ENCODE measurements around the gene FHL3. TPM values are rescaled to one million over a fixed set of nuclear protein-coding genes. Genes with fewer than 3 reads are reported as not detected.

The FHL3 gene
- total RNA-seq, 2 donors from 2014 or later, result 3.6 to 4.9 TPM

Other genes starting within 250 kb of the FHL3 start
- under 1 TPM; 0.34 to 0.75 TPM for gene EPHA10, start 240.4 kb downstream of the FHL3 start, total RNA-seq
- under 1 TPM; 0.73 to 0.92 TPM for gene MANEAL, start 211.7 kb downstream of the FHL3 start, total RNA-seq
- 10 to 100 TPM; 13.0 to 13.2 TPM for gene C1orf122, start 197.7 kb downstream of the FHL3 start, total RNA-seq
- 10 to 100 TPM; 26.7 to 31.9 TPM for gene YRDC, start 197.3 kb downstream of the FHL3 start, total RNA-seq
- gene MTF1, start 145.9 kb downstream of the FHL3 start, total RNA-seq, result 10 to 100 TPM; 25.5 to 26.6 TPM
- gene INPP5B, start 58.5 kb downstream of the FHL3 start, total RNA-seq, result 10 to 100 TPM; 16.7 to 24.5 TPM
- 10 to 100 TPM; 43.9 to 48.8 TPM for gene SF3A3, start 15.5 kb downstream of the FHL3 start, total RNA-seq
- gene UTP11, start 7.2 kb upstream of the FHL3 start, total RNA-seq, result 10 to 100 TPM in 1 of 2 donors, 1 to 10 TPM in 1; 8.7 to 12.3 TPM
- under 1 TPM in 1 of 2 donors, not detected in 1; 0.17 TPM for gene POU3F1, start 41.3 kb upstream of the FHL3 start, total RNA-seq